Liver (tissue), 9 donors: ENCODE measurements around the gene ITPK1. TPM values are rescaled to one million over a fixed set of nuclear protein-coding genes. Genes with fewer than 3 reads are reported as not detected.

Source experiments
- DNase-seq: peaks from one replicate; pipeline ENCODE4 v3.0.0-alpha.2; 2017; ENCODE audit warnings: low spot score
- H3K27ac ChIP-seq, 2 donors: one replicate each; pipeline ENCODE4 v1.7.0; 2013; ENCODE audit warnings: inconsistent platforms in 2 of 2, low read length in 2 of 2, control low read depth in 1 of 2, low read depth in 1 of 2, mild to moderate bottlenecking in 1 of 2
- H3K27me3 ChIP-seq, 4 donors: one replicate each; pipeline versions ENCODE4 v1.6.1 to v1.7.0; 2013; ENCODE audit warnings: low read length in 3 of 4, inconsistent platforms in 1 of 4, mild to moderate bottlenecking in 1 of 4, moderate library complexity in 1 of 4; ENCODE audit not compliant: control insufficient read depth in 4 of 4, insufficient read depth in 4 of 4
- H3K36me3 ChIP-seq, 4 donors: one replicate each; pipeline versions ENCODE4 v1.6.1 to v1.7.0; 2013; ENCODE audit warnings: low read length in 3 of 4, mild to moderate bottlenecking in 3 of 4, low read depth in 1 of 4, moderate library complexity in 1 of 4; ENCODE audit not compliant: control insufficient read depth in 4 of 4, insufficient read depth in 3 of 4
- H3K4me1 ChIP-seq, 4 donors: one replicate each; pipeline versions ENCODE4 v1.6.1 to v1.7.0; 2013; ENCODE audit warnings: low read length in 3 of 4, mild to moderate bottlenecking in 3 of 4, moderate library complexity in 1 of 4; ENCODE audit not compliant: control insufficient read depth in 4 of 4, insufficient read depth in 4 of 4
- H3K4me3 ChIP-seq, 3 donors: one replicate each; pipeline versions ENCODE4 v1.6.1 to v1.7.0; 2013; ENCODE audit warnings: low read length in 3 of 3, control low read depth in 1 of 3, low read depth in 1 of 3, mild to moderate bottlenecking in 1 of 3
- H3K9ac ChIP-seq, 2 donors: one replicate each; pipeline ENCODE4 v1.7.0; 2013; ENCODE audit warnings: low read length in 2 of 2, mild to moderate bottlenecking in 2 of 2, moderate library complexity in 2 of 2, control low read depth in 1 of 2, low read depth in 1 of 2
- H3K9me3 ChIP-seq, 4 donors: one replicate each; pipeline versions ENCODE4 v1.6.1 to v1.7.0; 2013; ENCODE audit warnings: low read length in 3 of 4; ENCODE audit not compliant: control insufficient read depth in 4 of 4
- EGR1 ChIP-seq, 2 donors: IDR thresholded peaks; 2 replicates each; pipeline ENCODE4 v1.6.1; 2016 to 2018; ENCODE audit warnings: antibody characterized with exemption in 2 of 2, low read depth in 2 of 2
- FOXA1 ChIP-seq: IDR thresholded peaks from 2 replicates; pipeline ENCODE4 v1.6.1; 2016; ENCODE audit warnings: antibody characterized with exemption
- FOXA2 ChIP-seq: IDR thresholded peaks from 2 replicates; pipeline ENCODE4 v1.6.1; 2016; ENCODE audit warnings: antibody characterized with exemption
- GABPA ChIP-seq, 2 donors: IDR thresholded peaks in 1 of 2; conservative IDR thresholded peaks in 1 of 2; 2 replicates each; pipeline ENCODE4 v1.6.1; 2016; ENCODE audit warnings: antibody characterized with exemption in 2 of 2, mild to moderate bottlenecking in 1 of 2, moderate library complexity in 1 of 2
- HNF4A ChIP-seq, 2 donors: conservative IDR thresholded peaks; 2 replicates each; pipeline ENCODE4 v1.6.1; 2016; ENCODE audit warnings: antibody characterized with exemption in 2 of 2, mild to moderate bottlenecking in 2 of 2
- HNF4G ChIP-seq: IDR thresholded peaks from 2 replicates; pipeline ENCODE4 v1.6.1; 2016; ENCODE audit warnings: antibody characterized with exemption
- JUND ChIP-seq, 2 donors: IDR thresholded peaks; 2 replicates each; pipeline ENCODE4 v1.6.1; 2016; ENCODE audit warnings: antibody characterized with exemption in 2 of 2
- NR2F2 ChIP-seq: IDR thresholded peaks from 2 replicates; pipeline ENCODE4 v1.6.1; 2016; ENCODE audit warnings: antibody characterized with exemption
- RAD21 ChIP-seq, 2 donors: IDR thresholded peaks; 2 replicates each; pipeline ENCODE4 v1.6.1; 2016; ENCODE audit warnings: antibody characterized with exemption in 2 of 2, mild to moderate bottlenecking in 2 of 2
- RXRA ChIP-seq, 2 donors: IDR thresholded peaks; 2 replicates each; pipeline ENCODE4 v1.6.1; 2017 to 2018; ENCODE audit warnings: antibody characterized with exemption in 2 of 2, mild to moderate bottlenecking in 1 of 2
- SP1 ChIP-seq: IDR thresholded peaks from 2 replicates; pipeline ENCODE4 v1.6.1; 2018; ENCODE audit warnings: antibody characterized with exemption, mild to moderate bottlenecking
- TAF1 ChIP-seq: conservative IDR thresholded peaks from 2 replicates; pipeline ENCODE4 v1.6.1; 2016; ENCODE audit warnings: antibody characterized with exemption, mild to moderate bottlenecking
- YY1 ChIP-seq: IDR thresholded peaks from 2 replicates; pipeline ENCODE4 v1.6.1; 2016; ENCODE audit warnings: antibody characterized with exemption, mild to moderate bottlenecking
- WGBS: extraction: QIAGEN DNeasy Blood & Tissue Kit; methylation state at CpG from one replicate; pipeline ENCODE4 v1.1.7; 2013; 5-methylcytosine and 5-hydroxymethylcytosine counted together
- polyA plus RNA-seq, 2 donors: library from polyadenylated mRNA; stranded (reverse) in 1 of 2; unstranded in 1 of 2; fragments of 200-250 nt in 1 of 2; fragments of >200 nt in 1 of 2; fragmentation: Nextera tagmentation in 1 of 2; extraction: Ambion mirVana in 1 of 2; gene quantifications; one replicate each; pipeline versions ENCODE4 v1.2.1 to v1.2.3, GENCODE V29; 2013 to 2015
- total RNA-seq, 2 donors: library from RNA; depleted of rRNA; stranded (reverse); fragments of >200 nt; gene quantifications; one replicate each; pipeline ENCODE4 v1.2.3, GENCODE V29; 2014
- TF ChIP-seq, protein P1 (sequence below): IDR thresholded peaks from 2 replicates; pipeline ENCODE4 v1.6.1; 2016; ENCODE audit warnings: antibody characterized with exemption
- TF ChIP-seq, protein P2 (sequence below): IDR thresholded peaks from 2 replicates; pipeline ENCODE4 v1.6.1; 2016; ENCODE audit warnings: antibody characterized with exemption, mild to moderate bottlenecking
- TF ChIP-seq, protein P3 (sequence below): IDR thresholded peaks from 2 replicates; pipeline ENCODE4 v1.6.1; 2016; ENCODE audit warnings: antibody characterized with exemption
- TF ChIP-seq, protein P4 (sequence below): fragments of 150-350 bp; IDR thresholded peaks from 2 replicates; pipeline ENCODE4 v1.5.1; 2017; ENCODE audit warnings: improper control_type of control experiment, low read depth, low read length; ENCODE audit not compliant: missing input control
- donor health status: healthy.
- donor health status: healthy.
- donor health status: healthy.
- donor health status: healthy.
- donor health status: healthy.

The ITPK1 gene
- total and polyA plus RNA-seq, 4 donors: 9.0 to 41.2 (median 20.4) TPM

DNA sequence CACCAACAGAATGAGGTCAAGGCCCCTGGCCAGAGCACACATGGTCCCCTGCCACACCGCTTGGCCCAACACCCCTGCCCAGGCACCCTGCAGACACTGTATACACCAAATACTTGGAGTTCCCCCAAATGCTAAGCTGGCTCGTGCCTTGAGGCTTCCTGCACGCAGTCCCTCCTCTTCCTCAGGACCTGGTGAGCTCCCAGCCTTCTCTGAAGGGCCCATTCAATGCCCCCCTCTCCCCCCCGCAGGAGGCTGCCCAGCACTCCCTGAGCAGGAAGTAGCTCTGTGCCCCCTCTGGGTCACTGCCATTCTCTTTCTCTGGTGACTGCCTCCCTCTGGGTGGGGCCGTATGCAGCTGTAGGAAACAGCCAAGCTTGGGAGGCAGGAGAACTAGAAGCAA, 75.3 kb downstream of the ITPK1 start:
- TF ChIP-seq JUND (IDR thresholded peaks at IDR 0.05): no peak
- TF ChIP-seq HNF4A (conservative IDR thresholded peaks at IDR 0.05): no peak
- no peak for TF ChIP-seq TAF1
- no peak for DNase-seq
- Histone ChIP-seq H3K27me3 (no peaks in the 10 kb centered on the region), H3K9ac (no peak overlapping the region), H3K4me1 (peaks cover 10 to 24% (median 21%) of the 10 kb centered on the region in 4 donors), H3K36me3 (no peaks in the 10 kb centered on the region), H3K27ac (no peak overlapping the region), H3K4me3 (no peak overlapping the region), H3K9me3 (no peaks in the 10 kb centered on the region)
- 73% methylated on average over 5 of the region's 5 CpGs for WGBS

- no peak overlapping the region for H3K4me3 ChIP-seq
- no peak for DNase-seq
- H3K27ac ChIP-seq: no peak overlapping the region
- H3K9me3 ChIP-seq: no peaks in the 10 kb centered on the region
- 88% methylated on average over 11 of the region's 11 CpGs for WGBS
- H3K27me3 ChIP-seq: no peaks in the 10 kb centered on the region
- no peaks in the 10 kb centered on the region for H3K36me3 ChIP-seq
- H3K9ac ChIP-seq: no peak overlapping the region
- peaks cover 10 to 24% (median 20%) of the 10 kb centered on the region in 4 donors for H3K4me1 ChIP-seq
- TF ChIP-seq JUND (IDR thresholded peaks at IDR 0.05): no peak
- no peak for TF ChIP-seq EGR1 (IDR thresholded peaks at IDR 0.05; ENCODE audit: low read depth in 2 of 2)
- TF ChIP-seq RXRA (IDR thresholded peaks at IDR 0.05): no peak
- TF ChIP-seq, protein P1, sequence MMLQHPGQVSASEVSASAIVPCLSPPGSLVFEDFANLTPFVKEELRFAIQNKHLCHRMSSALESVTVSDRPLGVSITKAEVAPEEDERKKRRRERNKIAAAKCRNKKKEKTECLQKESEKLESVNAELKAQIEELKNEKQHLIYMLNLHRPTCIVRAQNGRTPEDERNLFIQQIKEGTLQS: no peak
- TF ChIP-seq HNF4G: no peak
- TF ChIP-seq, protein P2, sequence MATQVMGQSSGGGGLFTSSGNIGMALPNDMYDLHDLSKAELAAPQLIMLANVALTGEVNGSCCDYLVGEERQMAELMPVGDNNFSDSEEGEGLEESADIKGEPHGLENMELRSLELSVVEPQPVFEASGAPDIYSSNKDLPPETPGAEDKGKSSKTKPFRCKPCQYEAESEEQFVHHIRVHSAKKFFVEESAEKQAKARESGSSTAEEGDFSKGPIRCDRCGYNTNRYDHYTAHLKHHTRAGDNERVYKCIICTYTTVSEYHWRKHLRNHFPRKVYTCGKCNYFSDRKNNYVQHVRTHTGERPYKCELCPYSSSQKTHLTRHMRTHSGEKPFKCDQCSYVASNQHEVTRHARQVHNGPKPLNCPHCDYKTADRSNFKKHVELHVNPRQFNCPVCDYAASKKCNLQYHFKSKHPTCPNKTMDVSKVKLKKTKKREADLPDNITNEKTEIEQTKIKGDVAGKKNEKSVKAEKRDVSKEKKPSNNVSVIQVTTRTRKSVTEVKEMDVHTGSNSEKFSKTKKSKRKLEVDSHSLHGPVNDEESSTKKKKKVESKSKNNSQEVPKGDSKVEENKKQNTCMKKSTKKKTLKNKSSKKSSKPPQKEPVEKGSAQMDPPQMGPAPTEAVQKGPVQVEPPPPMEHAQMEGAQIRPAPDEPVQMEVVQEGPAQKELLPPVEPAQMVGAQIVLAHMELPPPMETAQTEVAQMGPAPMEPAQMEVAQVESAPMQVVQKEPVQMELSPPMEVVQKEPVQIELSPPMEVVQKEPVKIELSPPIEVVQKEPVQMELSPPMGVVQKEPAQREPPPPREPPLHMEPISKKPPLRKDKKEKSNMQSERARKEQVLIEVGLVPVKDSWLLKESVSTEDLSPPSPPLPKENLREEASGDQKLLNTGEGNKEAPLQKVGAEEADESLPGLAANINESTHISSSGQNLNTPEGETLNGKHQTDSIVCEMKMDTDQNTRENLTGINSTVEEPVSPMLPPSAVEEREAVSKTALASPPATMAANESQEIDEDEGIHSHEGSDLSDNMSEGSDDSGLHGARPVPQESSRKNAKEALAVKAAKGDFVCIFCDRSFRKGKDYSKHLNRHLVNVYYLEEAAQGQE: no peak
- no peak for TF ChIP-seq YY1
- TF ChIP-seq NR2F2: no peak
- no peak for TF ChIP-seq GABPA (IDR thresholded peaks at IDR 0.05 in 1 of 2, conservative IDR thresholded peaks at IDR 0.05 in 1 of 2)
Measured at GRCh38 chr14:93039649-93040315, 75.9 kb downstream of the ITPK1 start.

DNA sequence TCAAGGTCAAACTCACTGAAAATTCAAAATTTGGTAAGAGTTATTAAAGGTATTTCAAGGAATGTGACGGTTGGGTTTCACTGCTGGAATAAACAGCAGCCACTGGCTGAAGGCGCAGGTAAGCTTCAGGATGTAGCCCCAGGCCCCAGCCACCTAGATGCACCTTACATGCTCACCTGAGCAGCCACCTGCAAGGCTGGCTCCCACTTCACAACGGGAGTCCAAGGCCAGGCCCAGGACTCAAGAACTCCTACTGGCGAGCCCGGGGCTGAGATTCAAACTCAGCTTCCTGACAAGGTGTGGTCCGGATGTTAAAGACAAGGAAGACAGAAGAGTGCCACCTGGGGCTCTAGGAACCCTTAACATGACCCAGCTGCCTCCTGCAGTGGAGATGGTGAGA, 78.4 kb downstream of the ITPK1 start:
- H3K4me3 ChIP-seq: no peak overlapping the region
- no peaks in the 10 kb centered on the region for H3K36me3 ChIP-seq
- H3K27ac ChIP-seq: no peak overlapping the region
- H3K9ac ChIP-seq: no peak overlapping the region
- no peak for DNase-seq
- TF ChIP-seq FOXA2: no peak
- no peak for TF ChIP-seq GABPA (IDR thresholded peaks at IDR 0.05 in 1 of 2, conservative IDR thresholded peaks at IDR 0.05 in 1 of 2)
- TF ChIP-seq, protein P2: no peak
- TF ChIP-seq NR2F2: no peak
- TF ChIP-seq HNF4A (conservative IDR thresholded peaks at IDR 0.05): no peak
- TF ChIP-seq, protein P3, sequence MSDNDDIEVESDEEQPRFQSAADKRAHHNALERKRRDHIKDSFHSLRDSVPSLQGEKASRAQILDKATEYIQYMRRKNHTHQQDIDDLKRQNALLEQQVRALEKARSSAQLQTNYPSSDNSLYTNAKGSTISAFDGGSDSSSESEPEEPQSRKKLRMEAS: no peak
- TF ChIP-seq RXRA (IDR thresholded peaks at IDR 0.05): no peak
- TF ChIP-seq HNF4G: no peak
- TF ChIP-seq JUND (IDR thresholded peaks at IDR 0.05): no peak
- no peak for TF ChIP-seq SP1
- no peak for TF ChIP-seq YY1
- no peak for TF ChIP-seq EGR1 (IDR thresholded peaks at IDR 0.05; ENCODE audit: low read depth in 2 of 2)
- TF ChIP-seq FOXA1: no peak
- no peak for TF ChIP-seq TAF1
- TF ChIP-seq, protein P1: no peak
- TF ChIP-seq, protein P4, sequence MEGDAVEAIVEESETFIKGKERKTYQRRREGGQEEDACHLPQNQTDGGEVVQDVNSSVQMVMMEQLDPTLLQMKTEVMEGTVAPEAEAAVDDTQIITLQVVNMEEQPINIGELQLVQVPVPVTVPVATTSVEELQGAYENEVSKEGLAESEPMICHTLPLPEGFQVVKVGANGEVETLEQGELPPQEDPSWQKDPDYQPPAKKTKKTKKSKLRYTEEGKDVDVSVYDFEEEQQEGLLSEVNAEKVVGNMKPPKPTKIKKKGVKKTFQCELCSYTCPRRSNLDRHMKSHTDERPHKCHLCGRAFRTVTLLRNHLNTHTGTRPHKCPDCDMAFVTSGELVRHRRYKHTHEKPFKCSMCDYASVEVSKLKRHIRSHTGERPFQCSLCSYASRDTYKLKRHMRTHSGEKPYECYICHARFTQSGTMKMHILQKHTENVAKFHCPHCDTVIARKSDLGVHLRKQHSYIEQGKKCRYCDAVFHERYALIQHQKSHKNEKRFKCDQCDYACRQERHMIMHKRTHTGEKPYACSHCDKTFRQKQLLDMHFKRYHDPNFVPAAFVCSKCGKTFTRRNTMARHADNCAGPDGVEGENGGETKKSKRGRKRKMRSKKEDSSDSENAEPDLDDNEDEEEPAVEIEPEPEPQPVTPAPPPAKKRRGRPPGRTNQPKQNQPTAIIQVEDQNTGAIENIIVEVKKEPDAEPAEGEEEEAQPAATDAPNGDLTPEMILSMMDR: no peak
- TF ChIP-seq RAD21 (IDR thresholded peaks at IDR 0.05): no peak
- H3K27me3 ChIP-seq: no peaks in the 10 kb centered on the region
- H3K4me1 ChIP-seq: peaks cover 13 to 25% (median 23%) of the 10 kb centered on the region in 4 donors
- WGBS: 86% methylated on average over 6 of the region's 6 CpGs
- H3K9me3 ChIP-seq: no peaks in the 10 kb centered on the region
